HepG2 (cell line): ENCODE results near the gene EMC10. TPM values are rescaled to one million over a fixed set of nuclear protein-coding genes. Genes with fewer than 3 reads are reported as not detected.

Experiments
- FOXP1 ChIP-seq, 2 experiments: fragments of 450-650 bp in 1 of 2; IDR thresholded peaks; 2 replicates each; pipeline ENCODE4 v1.6.1; 2017 to 2018; ENCODE audit warnings: antibody characterized with exemption in 1 of 2
- GPN1 ChIP-seq: sonication (generic); formaldehyde crosslinking; IDR thresholded peaks from 2 replicates; pipeline ENCODE4 v1.5.1; 2020; ENCODE audit warnings: missing genetic modification reagents, borderline replicate concordance
- HNF4A ChIP-seq: sonication (generic); formaldehyde crosslinking; IDR thresholded peaks from 2 replicates; pipeline ENCODE4 v1.4.0; 2020; ENCODE audit warnings: missing genetic modification reagents
- RAD21 ChIP-seq: fragments of 450-650 bp; formaldehyde crosslinking; IDR thresholded peaks from 2 replicates; pipeline ENCODE4 v1.5.0; 2020; ENCODE audit warnings: mild to moderate bottlenecking
- RAD51 ChIP-seq: fragments of 450-650 bp; IDR thresholded peaks from 2 replicates; pipeline ENCODE4 v1.6.1; 2016; ENCODE audit warnings: borderline replicate concordance
- REPIN1 ChIP-seq: sonication (generic); formaldehyde crosslinking; IDR thresholded peaks from 2 replicates; pipeline ENCODE4 v1.8.0; 2022; ENCODE audit warnings: missing genetic modification reagents, low read depth, mild to moderate bottlenecking, borderline replicate concordance
- SRY ChIP-seq: sonication (generic); formaldehyde crosslinking; IDR thresholded peaks from 2 replicates; pipeline ENCODE4 v1.8.0; 2022; ENCODE audit warnings: mild to moderate bottlenecking, missing genetic modification reagents
- TBP ChIP-seq: sonication (generic); formaldehyde crosslinking; IDR thresholded peaks from 2 replicates; pipeline ENCODE4 v1.5.0; 2020; ENCODE audit warnings: missing genetic modification reagents
- TCF7L2 ChIP-seq: IDR thresholded peaks from 2 replicates; pipeline ENCODE4 v1.6.1; 2011; ENCODE audit warnings: mild to moderate bottlenecking, low read depth, low read length, moderate library complexity
- ZBTB7A ChIP-seq: sonication (generic); formaldehyde crosslinking; IDR thresholded peaks from 2 replicates; pipeline ENCODE4 v1.8.0; 2022; ENCODE audit warnings: mild to moderate bottlenecking, missing genetic modification reagents
- ZFP36 ChIP-seq: fragments of 150-350 bp; IDR thresholded peaks from 2 replicates; pipeline ENCODE4 v1.6.1; 2018; ENCODE audit warnings: borderline replicate concordance, low read length, low read depth; ENCODE audit not compliant: partially characterized antibody
- ZFP90 ChIP-seq: sonication (generic); formaldehyde crosslinking; IDR thresholded peaks from 2 replicates; pipeline ENCODE4 v1.8.0; 2022; ENCODE audit warnings: missing genetic modification reagents, mild to moderate bottlenecking, inconsistent platforms, borderline replicate concordance
- ZNF10 ChIP-seq: sonication (generic); formaldehyde crosslinking; IDR thresholded peaks from 2 replicates; pipeline ENCODE4 v1.4.0; 2020; ENCODE audit warnings: mild to moderate bottlenecking, low read depth, missing genetic modification reagents, borderline replicate concordance
- ZNF337 ChIP-seq: sonication (generic); formaldehyde crosslinking; IDR thresholded peaks from 2 replicates; pipeline ENCODE4 v1.5.1; 2020; ENCODE audit warnings: missing genetic modification reagents, low read depth, mild to moderate bottlenecking, borderline replicate concordance
- ZNF891 ChIP-seq: sonication (generic); formaldehyde crosslinking; IDR thresholded peaks from 2 replicates; pipeline ENCODE4 v1.5.0; 2020; ENCODE audit warnings: mild to moderate bottlenecking, missing genetic modification reagents
- polyA plus RNA-seq, 8 experiments: library from polyadenylated mRNA; depleted of rRNA in 3 of 8; stranded (reverse) in 7 of 8; unstranded in 1 of 8; fragments of >200 nt; fragmentation: Illumina TruSeq in 4 of 8; extraction: Trizol in 4 of 8; gene quantifications; 2 replicates each; pipeline versions ENCODE4 v1.2.1 to v1.2.3, GENCODE V29; 2011 to 2016; ENCODE audit warnings: low read depth in 4 of 8, missing spikeins in 1 of 8, mixed read lengths in 1 of 8; ENCODE audit not compliant: insufficient read depth in 1 of 8
- total RNA-seq, 5 experiments: library from RNA; depleted of rRNA; stranded (reverse); fragments of >200 nt; fragmentation: Illumina TruSeq; extraction: Trizol; gene quantifications; 2 replicates each; pipeline ENCODE4 v1.2.3, GENCODE V29; 2016; ENCODE audit warnings: low read depth in 1 of 5
- TF ChIP-seq, protein P1 (sequence below): sonication (generic); formaldehyde crosslinking; IDR thresholded peaks from 2 replicates; pipeline ENCODE4 v1.4.0; 2020; ENCODE audit warnings: missing genetic modification reagents
- TF ChIP-seq, protein P2 (sequence below): sonication (generic); formaldehyde crosslinking; IDR thresholded peaks from 2 replicates; pipeline ENCODE4 v1.8.1; 2023; ENCODE audit warnings: mild to moderate bottlenecking, missing genetic modification reagents, borderline replicate concordance
- TF ChIP-seq, protein P3 (sequence below): sonication (generic); formaldehyde crosslinking; IDR thresholded peaks from 2 replicates; pipeline ENCODE4 v1.9.0; 2021; ENCODE audit warnings: missing genetic modification reagents, borderline replicate concordance
- TF ChIP-seq, protein P4 (sequence below): sonication (generic); formaldehyde crosslinking; IDR thresholded peaks from 2 replicates; pipeline ENCODE4 v1.5.0; 2020; ENCODE audit warnings: mild to moderate bottlenecking, missing genetic modification reagents
- TF ChIP-seq, protein P5 (sequence below): sonication (generic); formaldehyde crosslinking; IDR thresholded peaks from 2 replicates; pipeline ENCODE4 v1.4.0; 2020; ENCODE audit warnings: missing genetic modification reagents

The EMC10 gene
- total and polyA plus RNA-seq, 2 of the 13 experiments (the other 11 are each of a cell fraction or from before 2014, with no cell fraction given): not detected

DNA sequence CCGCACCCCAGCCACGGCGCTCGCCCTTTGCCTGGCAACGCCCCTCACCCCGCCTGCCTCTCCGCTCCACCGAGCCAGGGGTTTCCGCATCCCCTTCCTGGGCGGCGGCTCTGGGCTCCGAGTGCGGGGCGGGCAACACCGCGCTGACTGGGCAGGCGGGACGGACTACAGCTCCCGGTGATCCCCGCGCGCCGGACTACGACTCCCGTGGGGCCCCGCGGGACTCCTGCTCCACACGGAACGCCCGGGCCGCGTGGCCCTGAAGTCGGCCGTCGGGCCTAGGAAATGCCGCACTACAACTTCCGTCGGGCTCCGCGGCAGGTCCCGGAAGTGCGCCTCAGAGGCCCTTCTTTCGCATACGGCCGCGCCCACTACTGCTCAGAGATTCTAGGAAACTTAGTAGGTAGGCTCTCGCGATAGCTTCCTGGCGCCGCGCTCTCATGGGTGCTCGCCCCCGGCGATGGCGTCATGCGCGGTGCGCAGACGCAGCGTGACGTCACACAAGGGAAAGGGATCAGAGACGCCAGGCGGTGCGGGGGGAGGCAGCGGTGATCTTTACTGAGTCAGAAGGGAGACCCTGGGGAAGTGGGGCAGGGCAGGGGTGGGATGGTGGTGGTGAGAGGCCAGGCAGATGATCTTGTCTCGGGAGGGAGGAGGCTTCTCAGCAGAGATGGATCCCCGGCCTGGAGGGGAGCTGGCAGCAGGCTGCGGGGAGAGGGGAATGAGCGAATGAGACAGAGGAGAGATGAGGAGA is 34.9 kb downstream of the EMC10 start, which contains the start of gene JOSD2 (continued):
- no peak for TF ChIP-seq ZFP90
- TF ChIP-seq RAD21 (CRISPR knock-in tag): no peak
- TF ChIP-seq ZFP36: no peak
- TF ChIP-seq ZNF10 (CRISPR knock-in tag): no peak
- TF ChIP-seq, protein P1, sequence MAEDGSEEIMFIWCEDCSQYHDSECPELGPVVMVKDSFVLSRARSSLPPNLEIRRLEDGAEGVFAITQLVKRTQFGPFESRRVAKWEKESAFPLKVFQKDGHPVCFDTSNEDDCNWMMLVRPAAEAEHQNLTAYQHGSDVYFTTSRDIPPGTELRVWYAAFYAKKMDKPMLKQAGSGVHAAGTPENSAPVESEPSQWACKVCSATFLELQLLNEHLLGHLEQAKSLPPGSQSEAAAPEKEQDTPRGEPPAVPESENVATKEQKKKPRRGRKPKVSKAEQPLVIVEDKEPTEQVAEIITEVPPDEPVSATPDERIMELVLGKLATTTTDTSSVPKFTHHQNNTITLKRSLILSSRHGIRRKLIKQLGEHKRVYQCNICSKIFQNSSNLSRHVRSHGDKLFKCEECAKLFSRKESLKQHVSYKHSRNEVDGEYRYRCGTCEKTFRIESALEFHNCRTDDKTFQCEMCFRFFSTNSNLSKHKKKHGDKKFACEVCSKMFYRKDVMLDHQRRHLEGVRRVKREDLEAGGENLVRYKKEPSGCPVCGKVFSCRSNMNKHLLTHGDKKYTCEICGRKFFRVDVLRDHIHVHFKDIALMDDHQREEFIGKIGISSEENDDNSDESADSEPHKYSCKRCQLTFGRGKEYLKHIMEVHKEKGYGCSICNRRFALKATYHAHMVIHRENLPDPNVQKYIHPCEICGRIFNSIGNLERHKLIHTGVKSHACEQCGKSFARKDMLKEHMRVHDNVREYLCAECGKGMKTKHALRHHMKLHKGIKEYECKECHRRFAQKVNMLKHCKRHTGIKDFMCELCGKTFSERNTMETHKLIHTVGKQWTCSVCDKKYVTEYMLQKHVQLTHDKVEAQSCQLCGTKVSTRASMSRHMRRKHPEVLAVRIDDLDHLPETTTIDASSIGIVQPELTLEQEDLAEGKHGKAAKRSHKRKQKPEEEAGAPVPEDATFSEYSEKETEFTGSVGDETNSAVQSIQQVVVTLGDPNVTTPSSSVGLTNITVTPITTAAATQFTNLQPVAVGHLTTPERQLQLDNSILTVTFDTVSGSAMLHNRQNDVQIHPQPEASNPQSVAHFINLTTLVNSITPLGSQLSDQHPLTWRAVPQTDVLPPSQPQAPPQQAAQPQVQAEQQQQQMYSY: no peak
- no peak for TF ChIP-seq FOXP1 (IDR thresholded peaks at IDR 0.05)
- no peak for TF ChIP-seq FOXP1 (CRISPR knock-in tag; IDR thresholded peaks at IDR 0.05)
- TF ChIP-seq SRY (CRISPR knock-in tag): no peak
- TF ChIP-seq TBP (CRISPR knock-in tag): no peak
- TF ChIP-seq, protein P2, sequence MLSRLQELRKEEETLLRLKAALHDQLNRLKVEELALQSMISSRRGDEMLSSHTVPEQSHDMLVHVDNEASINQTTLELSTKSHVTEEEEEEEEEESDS (CRISPR knock-in tag): no peak
- TF ChIP-seq GPN1 (CRISPR knock-in tag): no peak
- peak; percentile 17; the same call in 1 of the 2 replicates for TF ChIP-seq ZNF891
- no peak; the same call in 1 of the 2 replicates for TF ChIP-seq REPIN1 (CRISPR knock-in tag)
- TF ChIP-seq, protein P3, sequence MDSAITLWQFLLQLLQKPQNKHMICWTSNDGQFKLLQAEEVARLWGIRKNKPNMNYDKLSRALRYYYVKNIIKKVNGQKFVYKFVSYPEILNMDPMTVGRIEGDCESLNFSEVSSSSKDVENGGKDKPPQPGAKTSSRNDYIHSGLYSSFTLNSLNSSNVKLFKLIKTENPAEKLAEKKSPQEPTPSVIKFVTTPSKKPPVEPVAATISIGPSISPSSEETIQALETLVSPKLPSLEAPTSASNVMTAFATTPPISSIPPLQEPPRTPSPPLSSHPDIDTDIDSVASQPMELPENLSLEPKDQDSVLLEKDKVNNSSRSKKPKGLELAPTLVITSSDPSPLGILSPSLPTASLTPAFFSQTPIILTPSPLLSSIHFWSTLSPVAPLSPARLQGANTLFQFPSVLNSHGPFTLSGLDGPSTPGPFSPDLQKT: no peak
- TF ChIP-seq, protein P4, sequence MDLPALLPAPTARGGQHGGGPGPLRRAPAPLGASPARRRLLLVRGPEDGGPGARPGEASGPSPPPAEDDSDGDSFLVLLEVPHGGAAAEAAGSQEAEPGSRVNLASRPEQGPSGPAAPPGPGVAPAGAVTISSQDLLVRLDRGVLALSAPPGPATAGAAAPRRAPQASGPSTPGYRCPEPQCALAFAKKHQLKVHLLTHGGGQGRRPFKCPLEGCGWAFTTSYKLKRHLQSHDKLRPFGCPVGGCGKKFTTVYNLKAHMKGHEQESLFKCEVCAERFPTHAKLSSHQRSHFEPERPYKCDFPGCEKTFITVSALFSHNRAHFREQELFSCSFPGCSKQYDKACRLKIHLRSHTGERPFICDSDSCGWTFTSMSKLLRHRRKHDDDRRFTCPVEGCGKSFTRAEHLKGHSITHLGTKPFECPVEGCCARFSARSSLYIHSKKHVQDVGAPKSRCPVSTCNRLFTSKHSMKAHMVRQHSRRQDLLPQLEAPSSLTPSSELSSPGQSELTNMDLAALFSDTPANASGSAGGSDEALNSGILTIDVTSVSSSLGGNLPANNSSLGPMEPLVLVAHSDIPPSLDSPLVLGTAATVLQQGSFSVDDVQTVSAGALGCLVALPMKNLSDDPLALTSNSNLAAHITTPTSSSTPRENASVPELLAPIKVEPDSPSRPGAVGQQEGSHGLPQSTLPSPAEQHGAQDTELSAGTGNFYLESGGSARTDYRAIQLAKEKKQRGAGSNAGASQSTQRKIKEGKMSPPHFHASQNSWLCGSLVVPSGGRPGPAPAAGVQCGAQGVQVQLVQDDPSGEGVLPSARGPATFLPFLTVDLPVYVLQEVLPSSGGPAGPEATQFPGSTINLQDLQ (CRISPR knock-in tag): no peak
- no peak for TF ChIP-seq HNF4A
- TF ChIP-seq TCF7L2: no peak
- TF ChIP-seq ZNF337: no peak
- no peak for TF ChIP-seq ZBTB7A (CRISPR knock-in tag)
- TF ChIP-seq RAD51: no peak
- TF ChIP-seq, protein P5, sequence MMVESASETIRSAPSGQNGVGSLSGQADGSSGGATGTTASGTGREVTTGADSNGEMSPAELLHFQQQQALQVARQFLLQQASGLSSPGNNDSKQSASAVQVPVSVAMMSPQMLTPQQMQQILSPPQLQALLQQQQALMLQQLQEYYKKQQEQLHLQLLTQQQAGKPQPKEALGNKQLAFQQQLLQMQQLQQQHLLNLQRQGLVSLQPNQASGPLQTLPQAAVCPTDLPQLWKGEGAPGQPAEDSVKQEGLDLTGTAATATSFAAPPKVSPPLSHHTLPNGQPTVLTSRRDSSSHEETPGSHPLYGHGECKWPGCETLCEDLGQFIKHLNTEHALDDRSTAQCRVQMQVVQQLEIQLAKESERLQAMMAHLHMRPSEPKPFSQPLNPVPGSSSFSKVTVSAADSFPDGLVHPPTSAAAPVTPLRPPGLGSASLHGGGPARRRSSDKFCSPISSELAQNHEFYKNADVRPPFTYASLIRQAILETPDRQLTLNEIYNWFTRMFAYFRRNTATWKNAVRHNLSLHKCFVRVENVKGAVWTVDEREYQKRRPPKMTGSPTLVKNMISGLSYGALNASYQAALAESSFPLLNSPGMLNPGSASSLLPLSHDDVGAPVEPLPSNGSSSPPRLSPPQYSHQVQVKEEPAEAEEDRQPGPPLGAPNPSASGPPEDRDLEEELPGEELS: no peak
